Measurements from ENCODE around the gene OR7A17.

The OR7A17 gene

GRCh38 chr19:14886032-14886431 is at the start of gene OR7A17:
OR7A17 (minus strand) TSS chr19:14886132; CDS start chr19:14881355, 4,777 bp downstream.
- DNase-seq (ENCODE audit: low read depth, low spot score) = no peak
- no peak within 1 kb of the TSS for H3K4me3 ChIP-seq (ENCODE audit: low read depth, low read length)
- in situ Hi-C loops (cut with HindIII; ENCODE audit: low sequenced_read_pairs) = no loop called here
- TF ChIP-seq, protein P1, sequence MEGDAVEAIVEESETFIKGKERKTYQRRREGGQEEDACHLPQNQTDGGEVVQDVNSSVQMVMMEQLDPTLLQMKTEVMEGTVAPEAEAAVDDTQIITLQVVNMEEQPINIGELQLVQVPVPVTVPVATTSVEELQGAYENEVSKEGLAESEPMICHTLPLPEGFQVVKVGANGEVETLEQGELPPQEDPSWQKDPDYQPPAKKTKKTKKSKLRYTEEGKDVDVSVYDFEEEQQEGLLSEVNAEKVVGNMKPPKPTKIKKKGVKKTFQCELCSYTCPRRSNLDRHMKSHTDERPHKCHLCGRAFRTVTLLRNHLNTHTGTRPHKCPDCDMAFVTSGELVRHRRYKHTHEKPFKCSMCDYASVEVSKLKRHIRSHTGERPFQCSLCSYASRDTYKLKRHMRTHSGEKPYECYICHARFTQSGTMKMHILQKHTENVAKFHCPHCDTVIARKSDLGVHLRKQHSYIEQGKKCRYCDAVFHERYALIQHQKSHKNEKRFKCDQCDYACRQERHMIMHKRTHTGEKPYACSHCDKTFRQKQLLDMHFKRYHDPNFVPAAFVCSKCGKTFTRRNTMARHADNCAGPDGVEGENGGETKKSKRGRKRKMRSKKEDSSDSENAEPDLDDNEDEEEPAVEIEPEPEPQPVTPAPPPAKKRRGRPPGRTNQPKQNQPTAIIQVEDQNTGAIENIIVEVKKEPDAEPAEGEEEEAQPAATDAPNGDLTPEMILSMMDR (IDR thresholded peaks at IDR 0.05; ENCODE audit: low read depth, low read length) = no peak

- in situ Hi-C loops (cut with HindIII; ENCODE audit: low sequenced_read_pairs) = no loop called here
- TF ChIP-seq, protein P1 (IDR thresholded peaks at IDR 0.05; ENCODE audit: low read depth, low read length) = no peak
- no peak overlapping the region for H3K4me3 ChIP-seq (ENCODE audit: low read depth, low read length)
- no peak for DNase-seq (ENCODE audit: low read depth, low spot score)
These were observed 47.6 kb upstream of the OR7A17 start for GRCh38 chr19:14933506-14933905.

DNA sequence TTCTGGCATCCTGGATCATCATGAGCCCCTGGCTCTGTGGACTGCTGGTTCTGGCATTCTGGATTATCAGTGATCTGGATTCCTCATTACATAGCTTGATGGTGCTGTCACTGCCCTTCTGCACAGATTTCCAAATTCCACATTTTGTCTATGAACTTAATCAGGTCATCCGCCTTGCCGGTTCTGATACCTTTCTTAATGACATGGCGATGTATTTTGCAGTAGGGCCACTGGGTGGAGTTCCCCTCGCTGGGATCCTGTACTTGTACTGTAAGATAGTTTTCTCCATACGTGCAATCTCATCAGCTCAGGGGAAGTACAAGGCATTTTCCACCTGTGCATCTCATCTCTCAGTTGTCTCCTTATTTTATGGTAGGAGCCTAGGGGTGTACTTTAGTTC is 30.9 kb upstream of the OR7A17 start:
- TF ChIP-seq, protein P1 (IDR thresholded peaks at IDR 0.05; ENCODE audit: low read depth, low read length) = no peak
- no peak for DNase-seq (ENCODE audit: low read depth, low spot score)
- in situ Hi-C loops (cut with HindIII; ENCODE audit: low sequenced_read_pairs) = no loop called here
- no peak overlapping the region for H3K4me3 ChIP-seq (ENCODE audit: low read depth, low read length)

- TF ChIP-seq, protein P1 (IDR thresholded peaks at IDR 0.05; ENCODE audit: low read depth, low read length) = no peak
- no peak for DNase-seq (ENCODE audit: low read depth, low spot score)
- in situ Hi-C loops (cut with HindIII; ENCODE audit: low sequenced_read_pairs) = no loop called here
- H3K4me3 ChIP-seq (ENCODE audit: low read depth, low read length) = no peak overlapping the region
These were observed 29.2 kb upstream of the OR7A17 start for GRCh38 chr19:14915116-14915515.

- in situ Hi-C loops (cut with HindIII; ENCODE audit: low sequenced_read_pairs) = no loop called here
- no peak overlapping the region for H3K4me3 ChIP-seq (ENCODE audit: low read depth, low read length)
- DNase-seq (ENCODE audit: low read depth, low spot score) = no peak
These were observed 20.8 kb upstream of the OR7A17 start for GRCh38 chr19:14906711-14907110.

GRCh38 chr19:14901675-14902260 is 15.8 kb upstream of the OR7A17 start:
- H3K4me3 ChIP-seq (ENCODE audit: low read depth, low read length) = no peak overlapping the region
- TF ChIP-seq, protein P1 (IDR thresholded peaks at IDR 0.05; ENCODE audit: low read depth, low read length) = no peak
- in situ Hi-C loops (cut with HindIII; ENCODE audit: low sequenced_read_pairs) = no loop called here
- DNase-seq (ENCODE audit: low read depth, low spot score) = no peak

More at GRCh38 chr19:14906711-14907110, 20.8 kb upstream of the OR7A17 start:
- TF ChIP-seq, protein P1 (IDR thresholded peaks at IDR 0.05; ENCODE audit: low read depth, low read length) = no peak

Measured in astrocyte of the spinal cord (primary cell).